ENCODE results near the gene CDH13.

DNA sequence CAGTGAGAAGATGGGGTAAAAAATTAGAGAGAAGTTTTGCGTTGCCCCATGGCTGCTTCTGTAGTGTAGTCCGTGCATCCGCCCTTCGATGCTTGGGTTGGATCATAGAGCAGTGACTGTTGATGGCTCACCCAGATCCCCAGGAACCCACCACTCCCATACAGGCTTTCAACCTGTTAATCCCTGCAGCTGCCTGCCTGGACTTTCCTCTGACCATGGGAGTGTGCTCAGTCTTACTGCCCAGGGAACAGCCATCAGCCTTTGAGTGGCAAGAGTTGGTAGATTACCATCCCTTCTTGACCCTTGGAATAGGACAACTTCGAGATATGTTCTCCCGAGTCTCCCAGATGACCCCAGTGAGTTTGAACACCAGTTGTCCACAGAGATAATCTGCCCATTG, 881.5 kb downstream of the CDH13 start:
- TF ChIP-seq GATA3 (IDR thresholded peaks at IDR 0.05; ENCODE audit: low read depth, low read length) (no peak), GATA2 (IDR thresholded peaks at IDR 0.05; ENCODE audit: low read depth, low read length) (no peak)

Data from SH-SY5Y (cell line).